Upper lobe of right lung (tissue), 1 donor: ENCODE results near the gene ABCA1. TPM values are rescaled to one million over a fixed set of nuclear protein-coding genes. Genes with fewer than 3 reads are reported as not detected.

Experiments
- ATAC-seq: fragments of 200-7000 bp; cut with Tn5 transposase; one replicate; pipeline ENCODE4 v1.9.1; 2020; ENCODE audit warnings: mild to moderate bottlenecking, moderate library complexity
- DNase-seq: peaks from one replicate; pipeline ENCODE4 v3.0.0-alpha.2; 2020
- H3K27ac ChIP-seq: fragments of 200-600 bp; one replicate; pipeline ENCODE4 v1.8.0; 2022
- H3K27me3 ChIP-seq: fragments of 200-600 bp; one replicate; pipeline ENCODE4 v1.8.0; 2022; ENCODE audit warnings: mild to moderate bottlenecking
- H3K36me3 ChIP-seq: fragments of 200-600 bp; one replicate; pipeline ENCODE4 v1.8.0; 2022
- H3K4me1 ChIP-seq: fragments of 200-600 bp; one replicate; pipeline ENCODE4 v1.8.0; 2022
- H3K4me3 ChIP-seq: fragments of 200-600 bp; one replicate; pipeline ENCODE4 v1.8.0; 2022; ENCODE audit warnings: mild to moderate bottlenecking
- H3K9me3 ChIP-seq: fragments of 200-600 bp; one replicate; pipeline ENCODE4 v1.8.0; 2022
- CTCF ChIP-seq: fragments of 200-600 bp; IDR thresholded peaks from one replicate; pipeline ENCODE4 v1.8.0; 2022; ENCODE audit warnings: antibody characterized with exemption
- intact Hi-C: fragments of 100-400 bp; cut with DNase I; formaldehyde crosslinking; loops from one replicate; pipeline ENCODE4 v1.11.0; 2022
- total RNA-seq: library from RNA; stranded (reverse); fragmentation: NEBNext Ultra II Directional; extraction: Animal tissue kit (Norgen Biotek cat#: 25700); gene quantifications from one replicate; pipeline ENCODE4 v1.2.1, GENCODE V29; 2021
- donor health status: DM: no; HTN: yes; CAD: no; lungs with severe emphysema.

The ABCA1 gene
- total RNA-seq, 1 donor from 2014 or later: 49.0 TPM

- Histone ChIP-seq H3K4me1 (peaks cover 9% of the 10 kb centered on the region), H3K27me3 (no peaks in the 10 kb centered on the region), H3K4me3 (no peak overlapping the region), H3K36me3 (peaks cover 25% of the 10 kb centered on the region), H3K9me3 (no peaks in the 10 kb centered on the region), H3K27ac (no peak overlapping the region)
- TF ChIP-seq CTCF: no peak
- intact Hi-C loops: no loop called here
- DNase-seq: no peak
- peak; percentile 51 for ATAC-seq
Observed at GRCh38 chr9:104779946-104780535, 147.9 kb downstream of the ABCA1 start.

GRCh38 chr9:104779334-104779733 lies 148.6 kb downstream of the ABCA1 start:
- ATAC-seq (no peak), DNase-seq (no peak)
- intact Hi-C loops: no loop called here
- Histone ChIP-seq H3K27ac (no peak overlapping the region), H3K9me3 (no peaks in the 10 kb centered on the region), H3K4me1 (peaks cover 9% of the 10 kb centered on the region), H3K4me3 (no peak overlapping the region), H3K36me3 (peaks cover 18% of the 10 kb centered on the region), H3K27me3 (no peaks in the 10 kb centered on the region)
- TF ChIP-seq CTCF: no peak

GRCh38 chr9:104778802-104779201 lies 149.2 kb downstream of the ABCA1 start:
- DNase-seq (no peak), ATAC-seq (no peak)
- intact Hi-C loops: no loop called here
- Histone ChIP-seq H3K27ac (no peak overlapping the region), H3K4me3 (no peak overlapping the region), H3K36me3 (peaks cover 13% of the 10 kb centered on the region), H3K4me1 (peaks cover 9% of the 10 kb centered on the region), H3K27me3 (no peaks in the 10 kb centered on the region), H3K9me3 (no peaks in the 10 kb centered on the region)
- TF ChIP-seq CTCF: no peak

GRCh38 chr9:104776797-104777196 lies 151.2 kb downstream of the ABCA1 start:
- no peaks in the 10 kb centered on the region for H3K27me3 ChIP-seq
- H3K36me3 ChIP-seq: no peaks in the 10 kb centered on the region
- no peak for TF ChIP-seq CTCF
- ATAC-seq: no peak
- H3K4me1 ChIP-seq: peaks cover 9% of the 10 kb centered on the region
- no peaks in the 10 kb centered on the region for H3K9me3 ChIP-seq
- DNase-seq: no peak
- no peak overlapping the region for H3K27ac ChIP-seq
- no peak overlapping the region for H3K4me3 ChIP-seq
- intact Hi-C loops: no loop called here

- no peak for TF ChIP-seq CTCF
- H3K4me1 ChIP-seq: peaks cover 5% of the 10 kb centered on the region
- ATAC-seq (no peak), DNase-seq (no peak)
- H3K27ac ChIP-seq: no peak overlapping the region
- no peaks in the 10 kb centered on the region for H3K27me3 ChIP-seq
- intact Hi-C loops: no loop called here
- no peak overlapping the region for H3K4me3 ChIP-seq
- H3K36me3 ChIP-seq: no peaks in the 10 kb centered on the region
- no peaks in the 10 kb centered on the region for H3K9me3 ChIP-seq
Observed at GRCh38 chr9:104775976-104776375, 152.0 kb downstream of the ABCA1 start.

- no peaks in the 10 kb centered on the region for H3K27me3 ChIP-seq
- H3K4me1 ChIP-seq: peaks cover 4% of the 10 kb centered on the region
- TF ChIP-seq CTCF: no peak
- no peak for ATAC-seq
- no peaks in the 10 kb centered on the region for H3K9me3 ChIP-seq
- no peaks in the 10 kb centered on the region for H3K36me3 ChIP-seq
- DNase-seq: no peak
- no peak overlapping the region for H3K4me3 ChIP-seq
- H3K27ac ChIP-seq: no peak overlapping the region
- intact Hi-C loops: no loop called here
Observed at GRCh38 chr9:104775574-104775936, 152.4 kb downstream of the ABCA1 start.
